Brain microvascular endothelial cell (primary cell): ENCODE measurements around the gene SNRPA1.

Source experiments
- DNase-seq: peaks from one replicate; pipeline ENCODE4 v3.0.0-alpha.2; 2020
- H3K27ac ChIP-seq: fragments of 250-450 bp; sonication (Bioruptor Pico); 2 replicates; pipeline ENCODE4 v1.5.1; 2020; ENCODE audit warnings: mild to moderate bottlenecking, moderate library complexity
- H3K27me3 ChIP-seq: fragments of 250-450 bp; sonication (Bioruptor Pico); replicated peaks from 2 replicates; pipeline ENCODE4 v1.5.1; 2020; ENCODE audit warnings: mild to moderate bottlenecking
- H3K36me3 ChIP-seq: fragments of 250-450 bp; sonication (Bioruptor Pico); replicated peaks from 2 replicates; pipeline ENCODE4 v1.5.1; 2020; ENCODE audit warnings: mild to moderate bottlenecking
- H3K4me3 ChIP-seq: 2 replicates; pipeline ENCODE4 v1.5.1; 2011; ENCODE audit warnings: low read depth, mild to moderate bottlenecking, control low read depth, low read length, moderate library complexity
- CTCF ChIP-seq: IDR thresholded peaks from 2 replicates; pipeline ENCODE4 v1.5.1; 2011; ENCODE audit warnings: low read depth, mild to moderate bottlenecking, moderate library complexity, low read length, control low read depth, inconsistent platforms; ENCODE audit errors: missing control alignments
- in situ Hi-C: cut with HindIII; loops from 2 replicates; pipeline ENCODE4 v1.10.0; 2017; ENCODE audit warnings: low sequenced_read_pairs, low pct_ligation_motif_present

Gene SNRPA1

GRCh38 chr15:101315736-101316135 lies 20.7 kb upstream of the SNRPA1 start:
- Histone ChIP-seq H3K36me3 (no peaks in the 10 kb centered on the region), H3K27me3 (peaks cover 2% of the 10 kb centered on the region), H3K27ac (no peak overlapping the region), H3K4me3 (no peak overlapping the region)
- no peak for TF ChIP-seq CTCF
- in situ Hi-C loops, result no loop called here
- no peak for DNase-seq

GRCh38 chr15:101314336-101315125 lies 19.5 kb upstream of the SNRPA1 start:
- H3K4me3 ChIP-seq, result no peak overlapping the region
- no peak for TF ChIP-seq CTCF
- in situ Hi-C loops, result no loop called here
- H3K27me3 ChIP-seq, result peaks cover 2% of the 10 kb centered on the region
- DNase-seq, result no peak
- H3K36me3 ChIP-seq, result no peaks in the 10 kb centered on the region
- no peak overlapping the region for H3K27ac ChIP-seq

- in situ Hi-C loops, result no loop called here
- no peak for DNase-seq
- no peak overlapping the region for H3K27ac ChIP-seq
- no peak for TF ChIP-seq CTCF
- no peaks in the 10 kb centered on the region for H3K36me3 ChIP-seq
- no peak overlapping the region for H3K4me3 ChIP-seq
- H3K27me3 ChIP-seq, result no peaks in the 10 kb centered on the region
These were observed 18.2 kb upstream of the SNRPA1 start for GRCh38 chr15:101313041-101313761.

- no peak for TF ChIP-seq CTCF
- no peak for DNase-seq
- Histone ChIP-seq H3K4me3 (no peak overlapping the region), H3K27me3 (no peaks in the 10 kb centered on the region), H3K36me3 (no peaks in the 10 kb centered on the region), H3K27ac (no peak overlapping the region)
- in situ Hi-C loops, result no loop called here
These were observed 15.5 kb upstream of the SNRPA1 start for GRCh38 chr15:101310508-101310907.

- no peak for DNase-seq
- Histone ChIP-seq H3K27ac (no peak overlapping the region), H3K4me3 (no peak overlapping the region), H3K27me3 (no peaks in the 10 kb centered on the region), H3K36me3 (no peaks in the 10 kb centered on the region)
- no peak for TF ChIP-seq CTCF
- in situ Hi-C loops, result no loop called here
These were observed 15.1 kb upstream of the SNRPA1 start for GRCh38 chr15:101310161-101310480.
